ENCODE results near the gene GPR146.
"Not testable (repeated sequence)": the region's sequence is repeated elsewhere in the genome, so short reads cannot be mapped to it uniquely, and the experiment has no call there.

DNA sequence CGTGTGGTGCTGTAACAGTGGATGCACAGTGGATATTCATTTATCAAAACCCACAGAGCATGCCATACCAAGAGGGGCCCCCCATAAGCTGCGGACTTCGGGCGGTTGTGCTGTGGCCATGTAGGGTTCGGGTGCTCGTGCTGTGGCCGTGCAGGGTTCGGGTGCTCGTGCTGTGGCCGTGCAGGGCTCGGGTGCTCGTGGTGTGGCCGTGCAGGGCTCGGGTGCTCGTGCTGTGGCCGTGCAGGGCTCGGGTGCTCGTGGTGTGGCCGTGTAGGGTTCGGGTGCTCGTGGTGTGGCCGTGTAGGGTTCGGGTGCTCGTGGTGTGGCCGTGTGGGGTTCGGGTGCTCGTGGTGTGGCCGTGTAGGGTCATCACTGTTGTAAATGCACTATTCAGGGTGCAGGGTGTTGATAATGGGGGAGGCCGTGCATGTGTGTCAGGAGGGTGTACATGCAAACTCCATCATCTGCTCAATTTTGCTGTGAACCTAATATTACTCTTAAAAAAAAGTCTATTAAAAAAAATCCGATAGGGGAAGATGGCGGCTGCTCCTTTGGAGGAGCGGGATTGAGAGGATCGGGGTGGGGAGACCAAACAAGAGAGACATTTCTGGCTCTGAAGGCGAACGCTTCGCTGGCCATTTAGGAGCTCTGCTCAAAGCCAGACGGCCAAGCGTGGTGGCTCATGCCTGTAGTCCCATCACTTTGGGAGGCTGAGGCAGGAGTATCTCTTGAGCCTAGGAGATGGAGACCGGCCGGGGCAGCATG lies 8.0 kb upstream of the GPR146 start:
- TF ChIP-seq, protein P1, sequence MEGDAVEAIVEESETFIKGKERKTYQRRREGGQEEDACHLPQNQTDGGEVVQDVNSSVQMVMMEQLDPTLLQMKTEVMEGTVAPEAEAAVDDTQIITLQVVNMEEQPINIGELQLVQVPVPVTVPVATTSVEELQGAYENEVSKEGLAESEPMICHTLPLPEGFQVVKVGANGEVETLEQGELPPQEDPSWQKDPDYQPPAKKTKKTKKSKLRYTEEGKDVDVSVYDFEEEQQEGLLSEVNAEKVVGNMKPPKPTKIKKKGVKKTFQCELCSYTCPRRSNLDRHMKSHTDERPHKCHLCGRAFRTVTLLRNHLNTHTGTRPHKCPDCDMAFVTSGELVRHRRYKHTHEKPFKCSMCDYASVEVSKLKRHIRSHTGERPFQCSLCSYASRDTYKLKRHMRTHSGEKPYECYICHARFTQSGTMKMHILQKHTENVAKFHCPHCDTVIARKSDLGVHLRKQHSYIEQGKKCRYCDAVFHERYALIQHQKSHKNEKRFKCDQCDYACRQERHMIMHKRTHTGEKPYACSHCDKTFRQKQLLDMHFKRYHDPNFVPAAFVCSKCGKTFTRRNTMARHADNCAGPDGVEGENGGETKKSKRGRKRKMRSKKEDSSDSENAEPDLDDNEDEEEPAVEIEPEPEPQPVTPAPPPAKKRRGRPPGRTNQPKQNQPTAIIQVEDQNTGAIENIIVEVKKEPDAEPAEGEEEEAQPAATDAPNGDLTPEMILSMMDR (IDR thresholded peaks at IDR 0.05), result not testable (repeated sequence)
- TF ChIP-seq, protein P2, sequence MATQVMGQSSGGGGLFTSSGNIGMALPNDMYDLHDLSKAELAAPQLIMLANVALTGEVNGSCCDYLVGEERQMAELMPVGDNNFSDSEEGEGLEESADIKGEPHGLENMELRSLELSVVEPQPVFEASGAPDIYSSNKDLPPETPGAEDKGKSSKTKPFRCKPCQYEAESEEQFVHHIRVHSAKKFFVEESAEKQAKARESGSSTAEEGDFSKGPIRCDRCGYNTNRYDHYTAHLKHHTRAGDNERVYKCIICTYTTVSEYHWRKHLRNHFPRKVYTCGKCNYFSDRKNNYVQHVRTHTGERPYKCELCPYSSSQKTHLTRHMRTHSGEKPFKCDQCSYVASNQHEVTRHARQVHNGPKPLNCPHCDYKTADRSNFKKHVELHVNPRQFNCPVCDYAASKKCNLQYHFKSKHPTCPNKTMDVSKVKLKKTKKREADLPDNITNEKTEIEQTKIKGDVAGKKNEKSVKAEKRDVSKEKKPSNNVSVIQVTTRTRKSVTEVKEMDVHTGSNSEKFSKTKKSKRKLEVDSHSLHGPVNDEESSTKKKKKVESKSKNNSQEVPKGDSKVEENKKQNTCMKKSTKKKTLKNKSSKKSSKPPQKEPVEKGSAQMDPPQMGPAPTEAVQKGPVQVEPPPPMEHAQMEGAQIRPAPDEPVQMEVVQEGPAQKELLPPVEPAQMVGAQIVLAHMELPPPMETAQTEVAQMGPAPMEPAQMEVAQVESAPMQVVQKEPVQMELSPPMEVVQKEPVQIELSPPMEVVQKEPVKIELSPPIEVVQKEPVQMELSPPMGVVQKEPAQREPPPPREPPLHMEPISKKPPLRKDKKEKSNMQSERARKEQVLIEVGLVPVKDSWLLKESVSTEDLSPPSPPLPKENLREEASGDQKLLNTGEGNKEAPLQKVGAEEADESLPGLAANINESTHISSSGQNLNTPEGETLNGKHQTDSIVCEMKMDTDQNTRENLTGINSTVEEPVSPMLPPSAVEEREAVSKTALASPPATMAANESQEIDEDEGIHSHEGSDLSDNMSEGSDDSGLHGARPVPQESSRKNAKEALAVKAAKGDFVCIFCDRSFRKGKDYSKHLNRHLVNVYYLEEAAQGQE (IDR thresholded peaks at IDR 0.05; ENCODE audit: insufficient read depth in 1 of 2, low read depth in 2 of 2, low read length in 1 of 2), result not testable (repeated sequence)
- not testable (repeated sequence) for TF ChIP-seq POLR2AphosphoS5 (IDR thresholded peaks at IDR 0.05; ENCODE audit: low read depth, low read length); TCF7L2 (IDR thresholded peaks at IDR 0.05; ENCODE audit: low read depth, low read length); SIN3A (IDR thresholded peaks at IDR 0.05; ENCODE audit: borderline replicate concordance, insufficient read depth, low read depth, low read length)

All from Panc1 (cell line).